ENCODE data around the gene UBE2Q1.

UBE2Q1 gene

GRCh38 chr1:154551474-154551873 is 7.0 kb downstream of the UBE2Q1 start:
- H3K4me3 ChIP-seq (ENCODE audit: low read depth, low read length): no peak overlapping the region
- TF ChIP-seq CTCF (conservative IDR thresholded peaks at IDR 0.05; ENCODE audit: low read depth, low read length): no peak
- no peak for DNase-seq (ENCODE audit: low read depth)

- TF ChIP-seq CTCF (conservative IDR thresholded peaks at IDR 0.05; ENCODE audit: low read depth, low read length): no peak
- no peak overlapping the region for H3K4me3 ChIP-seq (ENCODE audit: low read depth, low read length)
- DNase-seq (ENCODE audit: low read depth): no peak
Observed at GRCh38 chr1:154550657-154551056, 7.8 kb downstream of the UBE2Q1 start.

GRCh38 chr1:154550070-154550469 is 8.4 kb downstream of the UBE2Q1 start:
- no peak overlapping the region for H3K4me3 ChIP-seq (ENCODE audit: low read depth, low read length)
- no peak for DNase-seq (ENCODE audit: low read depth)
- no peak for TF ChIP-seq CTCF (conservative IDR thresholded peaks at IDR 0.05; ENCODE audit: low read depth, low read length)

GRCh38 chr1:154549202-154549770 is 9.2 kb downstream of the UBE2Q1 start:
- TF ChIP-seq CTCF (conservative IDR thresholded peaks at IDR 0.05; ENCODE audit: low read depth, low read length): no peak
- no peak overlapping the region for H3K4me3 ChIP-seq (ENCODE audit: low read depth, low read length)
- DNase-seq (ENCODE audit: low read depth): no peak

GRCh38 chr1:154548028-154548427 is 10.4 kb downstream of the UBE2Q1 start:
- TF ChIP-seq CTCF (conservative IDR thresholded peaks at IDR 0.05; ENCODE audit: low read depth, low read length): no peak
- H3K4me3 ChIP-seq (ENCODE audit: low read depth, low read length): no peak overlapping the region
- DNase-seq (ENCODE audit: low read depth): no peak

GRCh38 chr1:154547105-154547732 is 11.2 kb downstream of the UBE2Q1 start:
- H3K4me3 ChIP-seq (ENCODE audit: low read depth, low read length): no peak overlapping the region

More at GRCh38 chr1:154547105-154547732, 11.2 kb downstream of the UBE2Q1 start:
- TF ChIP-seq CTCF (conservative IDR thresholded peaks at IDR 0.05; ENCODE audit: low read depth, low read length): no peak
- DNase-seq (ENCODE audit: low read depth): no peak

All from choroid plexus epithelial cell (primary cell).